ENCODE measurements around the gene TCF4.

- TF ChIP-seq ATF3 (IDR thresholded peaks at IDR 0.05): no peak
- no peak for TF ChIP-seq CTCF (IDR thresholded peaks at IDR 0.05 in 2 of 3, conservative IDR thresholded peaks at IDR 0.05 in 1 of 3; ENCODE audit: borderline replicate concordance in 1 of 3, insufficient read depth in 1 of 3, low read depth in 2 of 3, low read length in 2 of 3)
- TF ChIP-seq EGR1 (IDR thresholded peaks at IDR 0.05; ENCODE audit: low read depth): no peak
- no peak for TF ChIP-seq POLR2A (IDR thresholded peaks at IDR 0.05; ENCODE audit: borderline replicate concordance, extremely low read depth, insufficient read depth, insufficient read length)
- TF ChIP-seq EZH2phosphoT487 (IDR thresholded peaks at IDR 0.05; ENCODE audit: borderline replicate concordance): no peak
Measured at GRCh38 chr18:55413474-55413873, 174.5 kb downstream of the TCF4 start.
